ENCODE measurements around the gene AMACR. TPM values are rescaled to one million over a fixed set of nuclear protein-coding genes. Genes with fewer than 3 reads are reported as not detected.
A peak's percentile ranks its signal among the peaks of the same experiment; 100 is the strongest.
"Not testable (repeated sequence)": the region's sequence is repeated elsewhere in the genome, so short reads cannot be mapped to it uniquely, and the experiment has no call there.

AMACR gene
- total RNA-seq, 2 donors from 2014 or later, result 7.3 to 10.3 TPM

- intact Hi-C loops (cut with DNase I), result no loop called here
Observed at GRCh38 chr5:34039398-34040157, 31.7 kb upstream of the AMACR start.

GRCh38 chr5:34038838-34039237, 31.0 kb upstream of the AMACR start:
- intact Hi-C loops (cut with DNase I), result no loop called here
- DNase-seq (no peak), ATAC-seq (no peak)

More at GRCh38 chr5:34039398-34040157, 31.7 kb upstream of the AMACR start:
- no peak for ATAC-seq
- DNase-seq, result no peak

- intact Hi-C loops (cut with DNase I), result no loop called here
- DNase-seq (no peak), ATAC-seq (no peak)
Observed at GRCh38 chr5:34038390-34038789, 30.5 kb upstream of the AMACR start.

GRCh38 chr5:34037726-34038125, 29.9 kb upstream of the AMACR start:
- no peak for DNase-seq
- ATAC-seq, result no peak
- intact Hi-C loops (cut with DNase I), result no loop called here

- DNase-seq, result no peak
- intact Hi-C loops (cut with DNase I), result no loop called here
- no peak for ATAC-seq
Observed at GRCh38 chr5:34035756-34036155, 27.9 kb upstream of the AMACR start.

GRCh38 chr5:34034534-34035327, 26.9 kb upstream of the AMACR start:
- intact Hi-C loops (cut with DNase I), result no loop called here
- DNase-seq (no peak), ATAC-seq (no peak)

GRCh38 chr5:34031966-34032365, 24.1 kb upstream of the AMACR start:
- DNase-seq, result no peak
- intact Hi-C loops (cut with DNase I), result no loop called here
- no peak for ATAC-seq

- no peak for ATAC-seq
- intact Hi-C loops (cut with DNase I), result no loop called here
- DNase-seq, result no peak
Observed at GRCh38 chr5:34031117-34031516, 23.3 kb upstream of the AMACR start.

- intact Hi-C loops (cut with DNase I); DNase-seq; ATAC-seq: not testable (repeated sequence)
Observed at GRCh38 chr5:34030585-34030984, 22.7 kb upstream of the AMACR start.

GRCh38 chr5:34030048-34030447, 22.2 kb upstream of the AMACR start:
- ATAC-seq (no peak), DNase-seq (no peak)
- intact Hi-C loops (cut with DNase I), result no loop called here

- ATAC-seq (no peak), DNase-seq (no peak)
- intact Hi-C loops (cut with DNase I), result no loop called here
Observed at GRCh38 chr5:34028349-34028748, 20.5 kb upstream of the AMACR start.

GRCh38 chr5:34026089-34026761, 18.4 kb upstream of the AMACR start:
- no peak for ATAC-seq
- intact Hi-C loops (cut with DNase I), result no loop called here

GRCh38 chr5:34022121-34022705, 14.4 kb upstream of the AMACR start:
- peak in 1 of 2 donors; percentile 70 for ATAC-seq
- intact Hi-C loops (cut with DNase I), result no loop called here
- no peak for DNase-seq

More at GRCh38 chr5:34026089-34026761, 18.4 kb upstream of the AMACR start:
- DNase-seq, result no peak

GRCh38 chr5:34021334-34021733, 13.5 kb upstream of the AMACR start:
- intact Hi-C loops (cut with DNase I), result no loop called here
- DNase-seq (no peak), ATAC-seq (no peak)

GRCh38 chr5:34020726-34021125, 12.9 kb upstream of the AMACR start:
- intact Hi-C loops (cut with DNase I), result no loop called here
- ATAC-seq (no peak), DNase-seq (no peak)

- ATAC-seq, result no peak
- intact Hi-C loops (cut with DNase I), result no loop called here
- DNase-seq, result no peak
Observed at GRCh38 chr5:34017254-34017653, 9.4 kb upstream of the AMACR start.

- intact Hi-C loops (cut with DNase I), result no loop called here
- DNase-seq (no peak), ATAC-seq (no peak)
Observed at GRCh38 chr5:34016750-34017149, 8.9 kb upstream of the AMACR start.

GRCh38 chr5:34016222-34016621, 8.4 kb upstream of the AMACR start:
- no peak for ATAC-seq
- DNase-seq, result no peak
- intact Hi-C loops (cut with DNase I), result no loop called here

- ATAC-seq (no peak), DNase-seq (no peak)
- intact Hi-C loops (cut with DNase I), result no loop called here
Observed at GRCh38 chr5:34015120-34015822, 7.4 kb upstream of the AMACR start.

Data from left cardiac atrium (tissue), 4 donors.